Endothelial cell of umbilical vein (primary cell): ENCODE measurements around the gene RASSF9. TPM values are rescaled to one million over a fixed set of nuclear protein-coding genes. Genes with fewer than 3 reads are reported as not detected.

Experiments used
- BruUV-seq: library from RNA; stranded (reverse); fragments of 400-500 nt; replicated peaks from 2 replicates; lab custom pipeline; 2021; lab: Mats Ljungman, UMichigan
- CTCF ChIA-PET: fragments of 300-600, 350-600 bp; sonication (Branson Sonifier 250); formaldehyde crosslinking; loops from one replicate; lab custom pipeline; 2021; ENCODE audit warnings: antibody characterized with exemption, inconsistent platforms; lab: Charles Lee
- POLR2A ChIA-PET: fragments of 300-600, 350-600 bp; sonication (Branson Sonifier 250); formaldehyde crosslinking; loops from one replicate; lab custom pipeline; 2021; ENCODE audit warnings: antibody characterized with exemption, inconsistent platforms; lab: Charles Lee
- DNase-seq: peaks from one replicate; pipeline ENCODE4 v3.0.0-alpha.2; 2011; ENCODE audit warnings: low read depth, low spot score
- FAIRE-seq: peaks from 2 replicates; lab custom pipeline; 2011; peaks lifted over from hg19 to GRCh38; lab: Jason Lieb, UNC
- H2AFZ ChIP-seq: 2 replicates; pipeline ENCODE4 v1.6.0; 2012; ENCODE audit warnings: low read depth, low read length, control low read depth, inconsistent platforms
- H3K27ac ChIP-seq: 2 replicates; pipeline ENCODE4 v1.5.1; 2011; ENCODE audit warnings: low read depth, mild to moderate bottlenecking, control low read depth, low read length, moderate library complexity; ENCODE audit not compliant: insufficient read depth
- H3K27me3 ChIP-seq, 2 experiments: 2 replicates each; pipeline versions ENCODE4 v1.6.0 to v1.6.1; 2011; ENCODE audit warnings: low read length in 2 of 2, mixed read lengths in 1 of 2; ENCODE audit not compliant: control insufficient read depth in 2 of 2, insufficient read depth in 2 of 2
- H3K36me3 ChIP-seq, 2 experiments: 2 replicates in 1 of 2; 3 replicates in 1 of 2; pipeline ENCODE4 v1.5.1; 2011; ENCODE audit warnings: low read length in 2 of 2, mild to moderate bottlenecking in 1 of 2, moderate library complexity in 1 of 2; ENCODE audit not compliant: control insufficient read depth in 2 of 2, insufficient read depth in 2 of 2; ENCODE audit errors: extremely low read depth in 1 of 2
- H3K4me1 ChIP-seq: 3 replicates; pipeline ENCODE4 v1.5.1; 2011; ENCODE audit warnings: mild to moderate bottlenecking, low read length; ENCODE audit not compliant: control insufficient read depth, insufficient read depth; ENCODE audit errors: extremely low read depth
- H3K4me2 ChIP-seq: 2 replicates; pipeline ENCODE4 v1.6.1; 2011; ENCODE audit warnings: low read length, control low read depth, mixed read lengths; ENCODE audit not compliant: insufficient read depth
- H3K4me3 ChIP-seq, 3 experiments: fragments of 200-600 bp in 1 of 3; sonication (generic), shearing (Covaris generic) in 1 of 3; replicated peaks in 1 of 3; 2 replicates each; pipeline ENCODE4 v1.5.1; 2011 to 2016; ENCODE audit warnings: control low read depth in 3 of 3, low read length in 3 of 3, mild to moderate bottlenecking in 2 of 3, inconsistent platforms in 1 of 3, low read depth in 1 of 3, moderate library complexity in 1 of 3; ENCODE audit not compliant: insufficient read depth in 1 of 3
- H3K79me2 ChIP-seq: 2 replicates; pipeline ENCODE4 v1.6.0; 2012; ENCODE audit warnings: low read length, inconsistent platforms; ENCODE audit not compliant: control insufficient read depth, insufficient read depth
- H3K9ac ChIP-seq: replicated peaks from 2 replicates; pipeline ENCODE3; 2011; ENCODE audit warnings: low read length, control low read depth; ENCODE audit not compliant: insufficient read depth; ENCODE audit errors: extremely low read depth
- H3K9me1 ChIP-seq: replicated peaks from 3 replicates; pipeline ENCODE4 v1.6.0; 2011; ENCODE audit warnings: mild to moderate bottlenecking, low read length; ENCODE audit not compliant: control insufficient read depth, insufficient read depth; ENCODE audit errors: extremely low read depth
- H3K9me3 ChIP-seq: replicated peaks from 2 replicates; pipeline ENCODE4 v1.5.1; 2012; ENCODE audit warnings: low read length, inconsistent platforms; ENCODE audit not compliant: control insufficient read depth, insufficient read depth
- H4K20me1 ChIP-seq: replicated peaks from 2 replicates; pipeline ENCODE3; 2011; ENCODE audit warnings: mild to moderate bottlenecking, low read length; ENCODE audit not compliant: control insufficient read depth, insufficient read depth; ENCODE audit errors: extremely low read depth
- CTCF ChIP-seq, 2 donors: IDR thresholded peaks; 1 replicate in 1 of 2; 2 replicates in 1 of 2; pipeline ENCODE4 v1.5.1; 2011; ENCODE audit warnings: low read length in 2 of 2, mild to moderate bottlenecking in 2 of 2, moderate library complexity in 2 of 2, control low read depth in 1 of 2, inconsistent platforms in 1 of 2, low read depth in 1 of 2; ENCODE audit not compliant: insufficient read depth in 1 of 2; ENCODE audit errors: extremely low read depth in 1 of 2
- JUN ChIP-seq: IDR thresholded peaks from 2 replicates; pipeline ENCODE4 v1.6.1; 2011; ENCODE audit warnings: borderline replicate concordance, low read depth; ENCODE audit not compliant: insufficient read length, insufficient read depth
- MYC ChIP-seq: IDR thresholded peaks from one replicate; pipeline ENCODE4 v1.6.1; 2011; ENCODE audit warnings: mild to moderate bottlenecking, low read depth, low read length
- dilution Hi-C: fragments of 300-500 bp; cut with MboI; formaldehyde crosslinking; loops from one replicate; pipeline ENCODE4 v1.15.0; 2019; ENCODE audit warnings: low sequenced_read_pairs; ENCODE audit not compliant: extremely low pct_ligation_motif_present
- intact Hi-C: fragments of 100-400 bp; cut with micrococcal nuclease; formaldehyde crosslinking; loops from one replicate; pipeline ENCODE4 v1.10.0; 2022
- polyA plus RNA-seq, 4 experiments: library from polyadenylated mRNA; depleted of rRNA in 3 of 4; stranded (reverse) in 3 of 4; unstranded in 1 of 4; fragments of >200 nt; gene quantifications; 2 replicates each; pipeline versions ENCODE4 v1.2.1 to v1.2.3, GENCODE V29; 2011 to 2012; ENCODE audit warnings: missing spikeins in 1 of 4
- total RNA-seq: library from RNA; stranded (reverse); gene quantifications from 2 replicates; pipeline ENCODE4 v1.2.3, GENCODE V29; 2021

Gene RASSF9
- total and polyA plus RNA-seq, 2 donors (not counting 3 experiments of a cell fraction or from before 2014, with no cell fraction given) = 2.1 to 2.3 TPM

DNA sequence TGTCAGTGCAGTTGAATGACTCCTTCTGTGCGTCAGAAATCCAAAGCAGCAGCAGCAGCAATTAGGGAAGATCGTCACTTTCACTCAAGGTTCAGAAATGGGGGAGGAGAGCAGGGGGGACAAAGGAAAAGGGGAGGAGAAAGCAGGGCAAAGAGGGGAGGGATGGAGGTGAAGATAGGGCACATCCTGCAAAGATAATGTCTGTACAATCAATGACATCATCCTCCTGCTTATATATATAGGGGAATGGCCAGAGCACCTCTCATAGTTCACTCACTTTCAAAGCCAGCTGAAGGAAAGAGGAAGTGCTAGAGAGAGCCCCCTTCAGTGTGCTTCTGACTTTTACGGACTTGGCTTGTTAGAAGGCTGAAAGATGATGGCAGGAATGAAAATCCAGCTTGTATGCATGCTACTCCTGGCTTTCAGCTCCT is 37.8 kb upstream of the RASSF9 start, which contains the start of gene NTS:
Gene NTS, plus strand, starts transcription at position 265 of the 431 bp plus-strand sequence. Its CDS starts 109 bp downstream, at position 374.
- no TSS peak for BruUV-seq
- CTCF ChIA-PET = interaction anchor here (1.1 to 9.3 kb wide), 4 partner anchors 392 to 407 kb away, joined by 3 to 153 read pairs (median 30); no protein-coding TSS in a partner anchor
- no peaks in the 10 kb centered on the region for H3K79me2 ChIP-seq
- POLR2A ChIA-PET = no interaction called here
- H3K4me3 ChIP-seq = no peak within 1 kb of the TSS
- H3K27me3 ChIP-seq = no peaks in the 10 kb centered on the region
- no peaks in the 10 kb centered on the region for H3K9me3 ChIP-seq
- H3K36me3 ChIP-seq = no peaks in the 10 kb centered on the region
- peak within 1 kb of the TSS; percentile 41 for H2AFZ ChIP-seq
- dilution Hi-C loops = no loop called here
- FAIRE-seq (no peak), DNase-seq (no peak)
- no peak within 1 kb of the TSS for H3K4me2 ChIP-seq
- intact Hi-C loops = no loop called here
- no peaks in the 10 kb centered on the region for H3K4me1 ChIP-seq
- H3K27ac ChIP-seq = no peak within 1 kb of the TSS
- H3K9ac ChIP-seq = no peak within 1 kb of the TSS
- TF ChIP-seq MYC = no peak
- no peak for TF ChIP-seq JUN
- no peaks in the 10 kb centered on the region for H3K9me1 ChIP-seq
- no peaks in the 10 kb centered on the region for H4K20me1 ChIP-seq

- H3K4me2 ChIP-seq = no peak overlapping the region
- H3K79me2 ChIP-seq = no peaks in the 10 kb centered on the region
- no peak overlapping the region for H3K27ac ChIP-seq
- TF ChIP-seq CTCF (IDR thresholded peaks at IDR 0.05; ENCODE audit: extremely low read depth in 1 of 2, insufficient read depth in 1 of 2, low read depth in 1 of 2, low read length in 2 of 2) (peak; percentile 46 to 52), JUN (no peak)
- no peaks in the 10 kb centered on the region for H3K9me3 ChIP-seq
- no peaks in the 10 kb centered on the region for H3K36me3 ChIP-seq
- no peak overlapping the region for H3K9ac ChIP-seq
- H3K9me1 ChIP-seq = no peaks in the 10 kb centered on the region
- no peak overlapping the region for H2AFZ ChIP-seq
- CTCF ChIA-PET = interaction anchor here (0.6 to 9.3 kb wide), 26 partner anchors 8 to 999 kb away, joined by 3 to 437 read pairs (median 4); no protein-coding TSS in a partner anchor
- intact Hi-C loops = loop anchor here (1.0 kb wide), 4 partner anchors 48 to 404 kb away; no protein-coding TSS in a partner anchor
- peak; percentile 66 for DNase-seq
- H4K20me1 ChIP-seq = no peaks in the 10 kb centered on the region
- BruUV-seq = no TSS peak
- no peaks in the 10 kb centered on the region for H3K27me3 ChIP-seq
- no peaks in the 10 kb centered on the region for H3K4me1 ChIP-seq
- no peak overlapping the region for H3K4me3 ChIP-seq
- peak; percentile 92 for FAIRE-seq
- dilution Hi-C loops = no loop called here
- POLR2A ChIA-PET = interaction anchor here (0.5 kb wide), 1 partner anchor 13 kb away, joined by 4 read pairs; no protein-coding TSS in a partner anchor
These were observed 36.4 kb upstream of the RASSF9 start for GRCh38 chr12:85872497-85873091.
